GM18909 (cell line): ENCODE results near the gene KIF21B.

ENCODE experiments used
- ATAC-seq: cut with Tn5 transposase; IDR thresholded peaks from one replicate; pipeline ENCODE4 v1.9.1; 2021; ENCODE audit warnings: mild to moderate bottlenecking; ENCODE audit not compliant: unreplicated experiment, poor library complexity

Gene KIF21B

DNA sequence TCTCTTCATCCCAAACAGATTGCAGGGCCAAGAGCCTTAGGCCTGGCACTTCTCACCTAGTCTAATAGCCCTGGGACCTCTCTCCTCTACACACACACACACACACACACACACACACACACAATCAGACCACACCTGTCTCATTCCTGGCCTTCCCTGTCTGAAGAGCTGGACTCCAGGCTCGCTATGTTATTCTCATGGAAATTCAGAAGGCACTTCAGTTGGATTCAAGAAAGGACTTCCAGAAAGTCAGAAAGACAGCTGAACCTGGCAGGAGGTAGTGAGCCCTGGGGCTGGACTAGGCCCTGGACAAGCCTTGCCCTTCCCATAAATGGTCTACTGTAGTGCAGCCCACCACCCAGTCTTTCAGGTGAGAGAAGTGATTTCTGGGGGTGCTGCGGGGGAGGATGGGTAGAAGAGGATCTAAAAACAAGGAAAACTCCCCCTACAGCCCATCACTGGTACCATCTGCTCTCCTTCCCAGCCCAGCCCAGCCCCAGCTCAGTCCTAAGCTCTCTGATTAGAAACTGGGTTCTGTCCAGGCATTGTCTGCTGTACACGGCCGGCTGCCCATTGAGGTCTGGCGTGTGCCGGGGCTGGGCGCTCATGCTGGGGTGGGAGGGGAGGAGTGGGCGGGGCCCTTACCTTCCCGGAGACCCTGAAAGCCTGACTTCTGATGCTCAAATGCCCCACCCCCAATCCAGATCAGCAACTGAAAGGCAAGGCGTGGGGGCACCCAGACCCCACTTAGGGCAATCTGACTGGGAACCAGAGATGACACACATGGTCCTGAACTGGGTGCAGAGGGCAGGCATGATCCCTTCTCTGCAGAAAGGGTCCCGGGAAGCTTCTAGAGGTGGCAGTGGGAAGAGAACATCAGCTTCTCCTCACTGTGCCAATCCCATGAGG lies 2.5 kb downstream of the KIF21B start:
- no peak for ATAC-seq

DNA sequence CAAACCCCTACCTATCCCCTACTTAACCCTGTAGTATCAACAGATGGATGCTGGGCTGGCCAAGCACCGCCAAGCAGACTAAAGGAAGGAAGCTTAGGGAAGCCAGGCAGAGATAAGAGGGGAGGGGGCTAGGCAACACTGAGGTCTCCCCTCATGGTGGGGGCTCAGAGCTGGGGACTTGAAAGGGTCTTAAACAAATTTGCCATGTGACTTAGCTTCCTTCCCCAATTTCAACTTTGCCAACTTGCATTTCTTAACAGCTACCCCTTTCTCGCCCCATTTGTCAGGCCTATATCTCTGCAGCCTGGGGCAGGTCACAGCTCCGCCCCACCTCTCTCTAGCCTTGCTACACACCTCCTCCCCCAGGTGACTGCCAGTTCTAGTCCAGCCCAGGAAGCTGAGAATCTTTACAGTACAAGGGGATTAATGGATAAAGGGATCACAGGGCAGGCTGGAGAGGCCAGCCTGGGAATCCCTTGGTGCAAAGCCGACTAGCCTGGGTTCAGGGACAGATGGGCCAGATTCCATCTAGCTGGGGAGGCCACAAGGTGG lies 3.4 kb downstream of the KIF21B start:
- ATAC-seq, result no peak

DNA sequence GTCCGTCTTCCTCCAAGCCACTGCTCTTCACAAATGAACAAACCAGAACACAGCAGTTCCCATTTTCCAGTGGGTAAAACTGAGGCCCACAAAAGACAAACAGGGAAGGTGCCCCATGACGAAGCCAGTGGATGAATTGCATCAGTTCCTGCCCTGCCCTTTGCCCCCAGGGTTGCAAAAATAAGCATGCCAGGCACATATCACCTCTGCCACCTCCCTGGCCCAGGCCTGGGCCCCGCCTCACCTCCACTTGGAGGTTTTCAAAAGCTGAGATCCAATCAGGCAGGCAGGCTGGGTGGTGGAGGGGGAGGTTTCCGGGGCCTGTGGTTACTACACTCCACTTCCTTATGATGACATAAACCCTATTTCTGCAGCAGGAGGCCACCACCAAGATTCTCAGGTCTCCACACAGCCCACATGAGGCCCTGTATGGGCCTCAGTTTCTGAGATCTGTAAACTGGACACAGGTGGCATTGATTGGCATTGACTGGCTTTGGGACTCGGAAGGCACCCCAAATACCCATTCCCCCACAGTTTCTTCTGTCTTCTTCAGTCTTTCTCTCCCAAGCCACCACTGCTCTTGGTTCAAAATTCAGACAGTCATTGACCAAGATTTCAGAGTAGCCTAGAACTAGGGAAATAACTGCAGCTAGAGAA lies 4.1 kb downstream of the KIF21B start:
- peak; percentile 67 for ATAC-seq

DNA sequence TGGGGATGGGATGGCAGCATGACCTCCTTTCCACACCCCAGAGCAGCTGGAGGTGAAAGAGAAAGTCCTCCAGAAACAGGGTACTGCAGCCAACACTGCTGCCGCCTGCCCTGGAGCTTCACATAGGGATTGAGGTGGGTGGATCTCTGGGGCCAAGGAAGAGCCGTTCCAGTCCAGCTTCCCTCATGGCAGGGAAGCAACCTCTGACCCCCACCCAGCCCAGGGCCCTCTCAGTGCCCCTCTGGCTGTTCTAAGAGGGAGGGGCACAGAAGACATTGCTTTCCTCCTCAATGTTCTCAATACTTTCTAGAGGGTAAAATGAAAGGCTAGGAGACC lies 5.7 kb downstream of the KIF21B start:
- ATAC-seq, result no peak

DNA sequence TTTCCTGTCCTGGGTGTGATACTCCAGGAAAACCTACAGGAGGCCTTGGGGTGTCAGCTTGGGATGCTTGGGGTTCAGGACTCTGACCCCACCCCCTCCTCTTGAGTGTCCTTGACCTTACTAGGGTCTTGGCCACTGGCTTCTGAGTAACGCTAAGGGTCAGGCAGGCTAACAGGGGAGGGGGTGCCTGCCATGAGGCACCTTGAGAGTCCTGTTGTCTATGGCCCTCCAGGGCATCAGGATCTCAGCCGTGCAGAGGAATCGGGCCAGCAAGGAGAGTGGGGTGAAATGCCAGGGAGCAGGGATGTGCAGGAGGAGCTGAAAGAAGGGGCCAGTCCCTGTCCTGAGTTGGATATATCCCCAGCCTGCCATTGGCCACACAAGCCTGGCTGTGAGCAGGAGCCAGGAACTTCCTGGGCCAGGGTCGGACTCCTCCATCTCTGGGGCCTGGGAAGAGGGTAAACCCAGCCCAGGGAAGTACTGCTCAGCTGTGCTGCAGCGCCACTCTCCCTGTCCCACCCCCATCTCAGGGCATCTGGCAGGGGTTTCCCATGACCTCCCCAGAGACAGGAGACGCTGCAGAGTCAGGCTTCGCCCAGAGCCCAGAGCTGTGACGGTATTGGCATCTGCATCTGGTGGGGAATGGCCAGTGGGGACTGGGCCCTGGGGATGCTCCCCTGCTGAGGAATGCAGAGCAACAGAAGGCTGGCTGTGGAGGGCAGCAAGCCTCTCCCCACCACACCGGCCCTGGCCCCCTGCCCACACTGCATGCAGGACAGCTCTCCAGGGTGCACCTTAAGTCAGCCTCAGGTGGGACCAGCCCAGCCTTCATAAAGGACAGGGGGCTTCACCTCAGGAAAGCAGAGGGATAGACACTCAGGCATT lies 6.3 kb downstream of the KIF21B start:
- ATAC-seq, result peak; percentile 37

DNA sequence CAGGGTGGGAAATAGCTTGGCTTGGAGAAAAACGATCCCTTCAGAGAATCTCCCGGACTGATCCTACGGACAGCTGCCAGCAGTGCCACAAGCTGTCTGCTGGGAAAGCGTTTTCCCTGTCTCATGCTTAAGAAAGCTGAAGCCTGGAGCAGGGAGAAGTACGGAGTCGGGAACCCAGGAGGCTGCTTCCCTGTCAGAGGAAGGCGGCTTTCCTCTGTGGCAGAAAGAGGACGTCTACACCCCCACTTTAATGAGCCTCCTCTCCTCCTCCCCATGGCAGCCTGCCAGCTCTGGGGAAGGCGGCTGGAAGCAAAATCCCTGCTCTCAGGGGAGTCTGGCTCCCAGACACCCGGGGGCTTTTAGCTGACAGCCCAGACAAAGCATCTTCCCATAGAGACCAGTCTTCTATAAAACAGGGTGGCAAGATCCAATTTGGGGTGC lies 7.3 kb downstream of the KIF21B start:
- no peak for ATAC-seq

DNA sequence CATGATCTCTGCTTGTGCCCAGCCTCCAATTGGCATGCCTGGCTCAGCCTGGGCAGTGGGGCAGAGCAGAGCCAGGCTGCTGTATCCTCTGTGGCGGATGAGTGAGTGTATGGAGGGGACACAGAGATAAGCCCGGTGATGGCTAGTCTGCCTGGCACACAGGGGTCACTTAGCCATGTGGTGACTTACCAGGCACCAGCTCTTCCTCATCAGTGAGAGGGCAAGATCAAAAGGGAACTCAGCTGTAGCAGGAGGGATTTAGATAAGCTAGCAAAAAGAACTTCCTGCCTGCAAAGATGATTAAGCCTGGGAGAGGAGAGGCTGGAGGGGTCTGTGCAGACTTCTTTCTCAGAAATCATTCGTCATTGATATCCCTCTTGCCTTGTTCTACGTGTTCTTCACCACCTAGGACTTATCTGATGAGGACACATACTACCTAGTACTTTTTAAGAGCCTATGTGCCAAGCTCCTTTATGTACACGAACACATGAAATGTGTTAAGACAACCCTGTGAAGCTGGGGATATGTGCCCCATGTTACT lies 7.9 kb downstream of the KIF21B start:
- no peak for ATAC-seq

DNA sequence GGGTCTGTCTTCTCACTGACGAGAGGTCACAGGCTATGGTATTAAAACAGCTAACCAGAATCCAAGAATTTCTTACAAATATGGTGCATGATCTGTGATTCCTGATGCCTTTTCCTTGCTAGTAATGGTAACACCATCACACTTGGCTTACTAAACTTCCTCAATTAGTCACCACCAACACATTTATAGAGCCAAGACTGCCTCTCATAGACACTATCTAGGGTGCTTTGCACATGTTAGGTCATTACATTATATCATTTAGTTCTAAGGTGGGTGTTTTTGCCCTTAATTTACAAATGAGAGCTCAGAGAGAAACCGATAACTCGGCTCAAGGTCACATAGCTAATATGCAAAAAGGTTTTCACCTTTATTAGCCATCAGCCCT lies 8.7 kb downstream of the KIF21B start:
- no peak for ATAC-seq

DNA sequence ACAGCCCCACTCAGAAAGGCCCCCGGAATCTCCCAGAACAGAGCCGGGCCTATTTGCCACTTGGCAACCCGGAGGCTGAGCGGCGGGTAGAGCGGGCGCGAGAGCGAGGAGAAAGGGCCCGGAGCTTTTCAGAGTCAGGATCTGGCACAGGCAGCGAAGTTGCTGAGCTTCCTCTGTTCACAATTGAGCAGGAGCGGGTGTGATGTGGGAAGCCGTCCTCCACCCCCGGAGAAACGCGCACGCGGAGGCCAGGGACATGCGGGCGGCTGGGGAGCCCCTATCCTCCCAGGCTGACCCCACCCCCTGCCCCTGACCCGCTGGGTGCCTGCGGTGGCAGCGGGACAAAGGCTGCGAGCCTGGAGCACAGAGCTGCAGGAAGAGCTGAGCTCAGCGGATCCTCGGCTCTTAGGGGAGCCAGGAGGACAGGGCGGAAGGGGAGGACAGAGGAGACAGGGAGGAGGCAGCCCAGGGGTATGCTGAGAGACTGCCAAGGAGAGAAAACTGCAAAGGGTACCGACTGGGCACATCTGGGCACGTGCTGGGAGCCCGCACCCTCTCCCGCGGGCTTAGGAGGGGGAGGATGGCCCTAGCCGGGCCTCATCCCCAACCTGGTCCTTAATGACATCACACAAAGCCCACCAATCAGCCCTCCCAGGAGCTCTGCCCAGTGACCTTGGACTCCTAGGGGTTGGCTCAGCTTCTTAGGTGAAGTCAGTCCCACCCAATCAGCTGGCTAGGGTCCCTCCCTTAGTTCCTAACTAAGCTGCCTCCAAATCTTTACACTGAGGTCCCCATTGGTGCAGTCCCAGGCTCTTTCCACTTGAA lies 9.3 kb downstream of the KIF21B start:
- no peak for ATAC-seq

DNA sequence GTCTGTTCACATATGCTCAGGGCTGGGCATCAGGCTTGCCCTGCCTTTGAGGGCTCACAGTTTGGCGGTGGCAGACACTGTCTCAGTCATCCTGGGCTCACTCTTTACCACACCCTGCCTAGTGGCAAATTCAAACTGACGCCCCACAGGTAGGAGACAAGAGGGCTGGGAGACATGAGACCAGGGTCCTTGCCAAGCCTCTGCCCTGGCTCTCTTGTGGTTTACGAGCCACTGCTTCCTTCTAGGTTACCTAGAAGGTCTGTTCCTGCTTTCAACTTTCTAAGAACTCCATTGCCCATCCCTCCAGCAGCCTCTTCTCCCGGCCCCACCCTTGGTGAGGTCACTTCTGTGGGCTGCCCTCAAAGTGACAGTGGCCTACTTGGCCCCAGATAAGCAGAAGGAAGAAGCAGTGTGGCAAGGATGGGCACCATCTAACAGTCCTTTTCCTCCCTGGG lies 10.5 kb downstream of the KIF21B start:
- ATAC-seq, result no peak

DNA sequence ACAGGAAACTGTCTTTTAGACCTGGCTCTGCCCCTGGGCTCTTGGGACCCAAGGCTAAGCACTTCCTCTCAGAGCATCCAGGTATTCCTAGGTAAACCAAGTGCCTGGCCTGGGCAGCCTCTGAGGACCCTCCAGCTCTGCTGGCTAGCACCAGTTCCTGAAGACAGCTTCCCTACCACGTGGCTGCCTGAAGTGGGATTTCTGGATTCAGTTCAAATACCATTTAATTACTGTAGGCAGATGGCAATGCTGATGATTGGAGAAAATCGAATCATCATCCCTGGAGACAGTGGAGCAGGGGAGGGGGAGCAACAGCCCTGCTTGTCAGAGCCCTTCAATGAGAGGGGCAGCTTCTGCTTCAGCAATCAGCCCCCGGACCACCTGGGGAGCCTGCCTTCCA lies 11.9 kb downstream of the KIF21B start:
- no peak for ATAC-seq

DNA sequence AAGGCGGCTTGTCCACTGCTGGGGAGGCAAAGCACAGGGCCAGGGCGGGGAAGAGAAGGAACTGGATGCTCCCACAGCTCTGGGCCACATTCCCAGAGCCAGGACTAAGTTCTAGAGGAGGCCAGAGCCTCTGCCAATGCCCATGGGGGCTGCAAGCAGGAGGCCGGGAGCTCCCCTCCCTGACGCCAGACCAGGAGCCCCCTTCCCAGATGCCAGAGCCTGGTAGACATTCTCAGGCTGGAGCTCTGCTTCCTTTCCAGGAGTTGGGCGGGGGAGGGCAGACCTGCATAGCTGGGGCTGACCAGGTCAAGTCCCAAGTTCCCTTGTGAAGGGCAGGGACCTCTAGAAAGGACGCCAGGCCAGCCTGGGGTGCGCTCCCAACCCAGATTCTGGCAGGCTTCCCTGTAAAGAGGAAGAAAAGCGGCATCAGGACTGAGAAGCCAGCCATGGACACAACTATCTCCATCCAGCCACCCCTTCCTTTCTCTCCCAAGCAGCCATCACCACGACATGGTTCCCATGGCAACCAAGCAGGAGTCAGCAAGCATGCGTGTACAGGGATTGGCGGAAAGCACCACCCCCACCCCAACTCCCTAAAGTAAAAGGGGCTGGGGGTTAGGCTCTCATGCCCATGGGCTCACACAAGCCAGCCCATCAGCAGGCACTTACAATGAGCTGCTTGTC lies 13.4 kb downstream of the KIF21B start:
- ATAC-seq, result no peak

DNA sequence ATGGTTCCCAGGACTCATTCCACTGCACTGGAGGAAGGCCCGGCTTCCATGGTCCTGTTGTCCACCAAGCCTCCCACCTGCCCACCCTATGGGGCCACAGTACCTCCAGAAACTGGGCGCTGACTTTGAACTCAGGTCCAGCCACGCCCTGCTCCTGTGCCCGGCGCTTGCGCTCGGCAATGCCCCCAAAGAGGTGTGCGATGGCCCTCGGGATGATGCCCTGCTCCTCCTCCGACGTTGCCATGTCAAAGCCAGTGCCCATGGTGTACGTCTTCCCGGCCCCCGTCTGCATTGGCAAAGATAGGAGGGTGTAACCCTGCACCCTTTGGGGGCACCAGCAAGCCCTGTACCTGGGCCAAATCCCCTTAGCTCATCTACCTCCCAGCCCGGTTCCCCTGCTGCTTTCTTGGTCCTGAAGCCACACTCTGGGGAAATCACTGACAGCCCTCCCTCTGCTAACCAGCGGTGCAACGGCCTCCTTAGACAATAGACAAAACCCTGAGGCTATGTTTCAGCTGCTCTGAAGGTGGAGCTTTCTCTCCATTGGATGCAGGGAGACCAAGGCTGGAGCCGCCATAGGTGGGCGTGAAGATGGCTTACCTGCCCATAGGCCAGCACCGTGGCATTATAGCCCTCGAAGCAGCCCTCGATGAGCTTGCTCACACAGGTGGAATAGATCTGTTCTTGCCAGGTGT lies 14.7 kb downstream of the KIF21B start:
- no peak for ATAC-seq

DNA sequence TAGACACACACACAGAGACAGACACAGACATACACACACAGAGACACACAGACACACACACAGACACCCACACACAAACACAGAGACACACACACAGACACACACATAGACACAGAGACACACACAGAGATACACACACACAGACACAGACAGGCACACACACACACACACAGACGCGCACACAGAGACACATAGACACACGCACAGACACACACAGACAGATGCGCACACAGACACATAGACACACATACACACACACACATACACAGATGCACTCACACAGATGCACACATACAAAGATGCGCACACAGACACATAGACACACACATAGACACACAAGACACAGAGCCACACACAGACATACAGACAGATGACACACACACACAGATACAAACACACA lies 16.0 kb downstream of the KIF21B start:
- no peak for ATAC-seq

DNA sequence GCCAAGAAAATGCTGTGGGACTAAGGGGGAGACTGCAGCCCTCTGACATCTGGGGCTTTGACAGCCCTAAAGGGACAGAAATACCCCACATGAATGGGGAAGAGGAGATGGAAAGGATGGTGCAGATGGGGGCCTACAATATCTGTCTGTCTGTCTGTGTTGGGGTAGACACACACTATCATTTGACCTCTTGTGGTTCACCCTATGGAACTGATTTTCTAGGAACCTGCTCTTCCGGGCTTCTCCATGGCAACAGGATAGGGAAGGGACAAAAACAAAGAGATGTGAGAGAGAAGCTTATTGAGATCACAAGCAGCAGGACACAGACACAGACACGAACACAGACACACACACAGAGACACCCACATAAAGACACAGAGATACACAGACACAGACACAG lies 17.1 kb downstream of the KIF21B start:
- no peak for ATAC-seq

DNA sequence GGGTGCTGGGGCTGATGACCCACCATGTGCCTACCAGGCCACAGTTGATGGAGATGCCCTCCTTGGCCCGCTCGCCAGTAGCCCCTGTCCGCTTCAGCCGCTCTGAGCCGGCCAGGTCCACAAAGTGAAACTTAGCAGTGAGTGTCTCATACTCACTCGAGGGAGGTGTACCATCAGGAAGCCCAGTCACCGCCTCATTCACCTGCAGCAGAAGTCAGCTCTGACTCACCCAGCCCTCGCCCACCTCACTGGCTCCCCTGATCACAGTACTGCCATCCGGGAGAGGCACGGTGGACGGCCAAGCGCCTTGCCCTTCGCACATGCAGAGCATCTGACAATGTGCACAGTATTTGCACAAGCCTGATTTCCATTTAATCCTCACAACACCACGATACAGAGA lies 18.8 kb downstream of the KIF21B start:
- ATAC-seq, result no peak

DNA sequence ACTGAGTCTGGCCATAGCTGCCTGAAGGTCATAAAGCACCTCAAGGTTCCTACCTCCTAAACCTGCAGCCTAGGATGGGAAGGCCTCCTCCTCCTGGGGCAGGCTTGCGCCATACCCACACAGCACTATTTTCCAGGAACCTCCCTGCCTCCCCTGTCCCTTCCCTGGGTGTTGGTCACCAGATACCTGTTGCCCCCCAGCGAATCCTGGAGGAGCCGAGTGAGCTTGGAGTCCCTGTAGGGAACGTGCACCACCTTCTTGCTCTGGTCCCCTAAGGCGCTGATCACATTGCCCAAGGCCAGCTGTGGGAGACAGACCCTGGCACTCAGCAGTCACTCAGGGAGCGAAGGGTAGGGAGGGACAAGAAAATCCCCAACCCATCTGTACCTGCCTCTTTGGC lies 19.4 kb downstream of the KIF21B start:
- no peak for ATAC-seq

DNA sequence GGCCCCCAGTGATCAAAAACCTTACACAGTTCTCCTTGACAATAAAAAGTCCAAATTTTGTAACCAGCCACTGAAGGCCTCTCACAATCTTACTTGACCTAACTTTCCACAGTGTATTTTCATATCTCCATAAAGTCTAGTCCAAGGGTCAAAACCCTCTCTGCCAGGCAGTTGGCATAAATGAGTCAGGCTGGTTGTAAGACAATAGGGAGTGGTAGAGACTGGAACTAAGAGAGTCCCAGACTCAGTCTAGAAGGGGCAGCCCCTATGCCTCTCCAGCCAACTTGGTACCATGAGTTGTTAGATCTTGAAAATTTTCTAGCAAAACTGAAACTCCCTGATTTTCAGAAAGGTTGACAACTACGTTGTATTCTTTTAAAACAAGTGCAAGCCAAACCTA lies 21.0 kb downstream of the KIF21B start:
- ATAC-seq, result no peak
